GM19240 (cell line): Measurements from ENCODE around the gene DKK1.

Experiments
- DNase-seq: peaks from one replicate; pipeline ENCODE4 v3.0.0; 2011; ENCODE audit warnings: low spot score; ENCODE audit not compliant: insufficient read length

Gene DKK1

GRCh38 chr10:52313933-52314821 is at the start of gene DKK1:
Gene DKK1 (plus strand): TSS chr10:52314281. CDS start chr10:52314435, 154 bp downstream.
- DNase-seq: no peak

- DNase-seq: no peak
Measured at GRCh38 chr10:52265131-52265926, 48.8 kb upstream of the DKK1 start.

GRCh38 chr10:52266858-52267257 is 47.2 kb upstream of the DKK1 start:
- no peak for DNase-seq

- no peak for DNase-seq
Measured at GRCh38 chr10:52268790-52269189, 45.3 kb upstream of the DKK1 start.

- DNase-seq: no peak
Measured at GRCh38 chr10:52269233-52269632, 44.8 kb upstream of the DKK1 start.

- no peak for DNase-seq
Measured at GRCh38 chr10:52276163-52276562, 37.9 kb upstream of the DKK1 start.

GRCh38 chr10:52276986-52277385 is 37.1 kb upstream of the DKK1 start:
- DNase-seq: no peak

- no peak for DNase-seq
Measured at GRCh38 chr10:52279546-52279945, 34.5 kb upstream of the DKK1 start.

GRCh38 chr10:52280051-52280450 is 34.0 kb upstream of the DKK1 start:
- no peak for DNase-seq

GRCh38 chr10:52283174-52283573 is 30.9 kb upstream of the DKK1 start:
- no peak for DNase-seq

GRCh38 chr10:52284416-52285013 is 29.6 kb upstream of the DKK1 start:
- no peak for DNase-seq

GRCh38 chr10:52287866-52288265 is 26.2 kb upstream of the DKK1 start:
- DNase-seq: no peak

- no peak for DNase-seq
Measured at GRCh38 chr10:52297747-52298146, 16.3 kb upstream of the DKK1 start.

- no peak for DNase-seq
Measured at GRCh38 chr10:52300599-52301277, 13.3 kb upstream of the DKK1 start.

GRCh38 chr10:52308251-52309031 is 5.6 kb upstream of the DKK1 start:
- peak; percentile 10 for DNase-seq

GRCh38 chr10:52312942-52313255 is 1.2 kb upstream of the DKK1 start:
- no peak for DNase-seq

GRCh38 chr10:52313256-52313932 is 687 bp upstream of the DKK1 start:
- no peak for DNase-seq

- DNase-seq: no peak
Measured at GRCh38 chr10:52314822-52315552, 906 bp downstream of the DKK1 start.

- DNase-seq: no peak
Measured at GRCh38 chr10:52316001-52316400, 1.9 kb downstream of the DKK1 start.

GRCh38 chr10:52316500-52316899 is 2.4 kb downstream of the DKK1 start:
- no peak for DNase-seq
